HG03565 (cell line): ENCODE results near the gene AOPEP.

Experiments used
- ATAC-seq: cut with Tn5 transposase; IDR thresholded peaks from one replicate; pipeline ENCODE4 v1.9.1; 2021; ENCODE audit warnings: mild to moderate bottlenecking, moderate library complexity; ENCODE audit not compliant: unreplicated experiment

Gene AOPEP

GRCh38 chr9:95026148-95026524 lies 299.6 kb downstream of the AOPEP start:
- no peak for ATAC-seq

GRCh38 chr9:95027914-95028852 lies 301.7 kb downstream of the AOPEP start:
- ATAC-seq = no peak

GRCh38 chr9:95028853-95029219 lies 302.3 kb downstream of the AOPEP start:
- ATAC-seq = no peak

- ATAC-seq = no peak
These were observed 302.8 kb downstream of the AOPEP start for GRCh38 chr9:95029288-95029687.

- no peak for ATAC-seq
These were observed 303.2 kb downstream of the AOPEP start for GRCh38 chr9:95029720-95030119.

GRCh38 chr9:95030344-95030743 lies 303.8 kb downstream of the AOPEP start:
- ATAC-seq = no peak

GRCh38 chr9:95030920-95031642 lies 304.6 kb downstream of the AOPEP start:
- no peak for ATAC-seq

- ATAC-seq = no peak
These were observed 305.4 kb downstream of the AOPEP start for GRCh38 chr9:95031711-95032461.

- ATAC-seq = no peak
These were observed 306.3 kb downstream of the AOPEP start for GRCh38 chr9:95032580-95033341.

- ATAC-seq = no peak
These were observed 309.3 kb downstream of the AOPEP start for GRCh38 chr9:95035846-95036245.

- no peak for ATAC-seq
These were observed 310.2 kb downstream of the AOPEP start for GRCh38 chr9:95036676-95037075.

- ATAC-seq = no peak
These were observed 311.5 kb downstream of the AOPEP start for GRCh38 chr9:95037789-95038521.

- ATAC-seq = no peak
These were observed 312.2 kb downstream of the AOPEP start for GRCh38 chr9:95038666-95039065.

- ATAC-seq = no peak
These were observed 313.6 kb downstream of the AOPEP start for GRCh38 chr9:95040106-95040505.

GRCh38 chr9:95043826-95044225 lies 317.3 kb downstream of the AOPEP start:
- no peak for ATAC-seq

- ATAC-seq = no peak
These were observed 318.4 kb downstream of the AOPEP start for GRCh38 chr9:95044731-95045508.

- no peak for ATAC-seq
These were observed 319.3 kb downstream of the AOPEP start for GRCh38 chr9:95045751-95046150.

- ATAC-seq = no peak
These were observed 321.1 kb downstream of the AOPEP start for GRCh38 chr9:95047452-95048224.
